Measurements from ENCODE around the gene AGBL2. TPM values are rescaled to one million over a fixed set of nuclear protein-coding genes. Genes with fewer than 3 reads are reported as not detected.

The AGBL2 gene
- total RNA-seq, 4 donors from 2014 or later: 0.29 to 0.89 TPM; not detected in 2

DNA sequence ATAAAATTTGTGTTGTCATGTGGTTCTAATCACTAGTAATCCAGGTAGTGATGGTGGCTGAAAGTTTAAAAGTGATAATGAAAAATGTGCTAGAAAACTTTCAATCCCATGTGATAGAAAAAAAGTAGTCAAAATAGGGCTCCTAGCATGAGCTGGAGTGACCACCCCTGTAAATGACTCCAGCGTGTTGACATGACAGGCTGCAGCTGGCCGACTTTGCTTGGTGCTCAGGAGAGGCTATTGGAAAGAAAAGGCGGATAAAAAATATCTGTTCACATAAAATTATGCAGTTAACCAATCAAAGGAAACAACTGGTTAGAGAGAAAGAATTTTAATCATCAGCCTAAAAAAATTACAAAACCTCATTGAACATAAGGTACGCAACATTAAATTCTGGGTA lies 55.9 kb downstream of the AGBL2 start:
- no peak overlapping the region for H3K27ac ChIP-seq
- 87% methylated on average over 4 of the region's 4 CpGs for WGBS
- H3K4me3 ChIP-seq: no peak overlapping the region
- no peaks in the 10 kb centered on the region for H3K9me3 ChIP-seq
- no peaks in the 10 kb centered on the region for H3K4me1 ChIP-seq
- DNase-seq (ENCODE audit: low spot score in 2 of 2): no peak
- no peaks in the 10 kb centered on the region for H3K36me3 ChIP-seq
- TF ChIP-seq POLR2A (IDR thresholded peaks at IDR 0.05): no peak
- TF ChIP-seq POLR2AphosphoS5 (IDR thresholded peaks at IDR 0.05): no peak
- no peak for TF ChIP-seq EP300 (IDR thresholded peaks at IDR 0.05)
- TF ChIP-seq, protein P1, sequence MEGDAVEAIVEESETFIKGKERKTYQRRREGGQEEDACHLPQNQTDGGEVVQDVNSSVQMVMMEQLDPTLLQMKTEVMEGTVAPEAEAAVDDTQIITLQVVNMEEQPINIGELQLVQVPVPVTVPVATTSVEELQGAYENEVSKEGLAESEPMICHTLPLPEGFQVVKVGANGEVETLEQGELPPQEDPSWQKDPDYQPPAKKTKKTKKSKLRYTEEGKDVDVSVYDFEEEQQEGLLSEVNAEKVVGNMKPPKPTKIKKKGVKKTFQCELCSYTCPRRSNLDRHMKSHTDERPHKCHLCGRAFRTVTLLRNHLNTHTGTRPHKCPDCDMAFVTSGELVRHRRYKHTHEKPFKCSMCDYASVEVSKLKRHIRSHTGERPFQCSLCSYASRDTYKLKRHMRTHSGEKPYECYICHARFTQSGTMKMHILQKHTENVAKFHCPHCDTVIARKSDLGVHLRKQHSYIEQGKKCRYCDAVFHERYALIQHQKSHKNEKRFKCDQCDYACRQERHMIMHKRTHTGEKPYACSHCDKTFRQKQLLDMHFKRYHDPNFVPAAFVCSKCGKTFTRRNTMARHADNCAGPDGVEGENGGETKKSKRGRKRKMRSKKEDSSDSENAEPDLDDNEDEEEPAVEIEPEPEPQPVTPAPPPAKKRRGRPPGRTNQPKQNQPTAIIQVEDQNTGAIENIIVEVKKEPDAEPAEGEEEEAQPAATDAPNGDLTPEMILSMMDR (IDR thresholded peaks at IDR 0.05): no peak
- no peaks in the 10 kb centered on the region for H3K27me3 ChIP-seq

GRCh38 chr11:47656260-47656885 lies 58.8 kb downstream of the AGBL2 start:
- Histone ChIP-seq H3K27me3 (no peaks in the 10 kb centered on the region), H3K4me1 (no peaks in the 10 kb centered on the region), H3K4me3 (no peak overlapping the region), H3K9me3 (no peaks in the 10 kb centered on the region), H3K27ac (no peak overlapping the region), H3K36me3 (no peaks in the 10 kb centered on the region)
- no peak for DNase-seq (ENCODE audit: low spot score in 2 of 2)
- WGBS: 74% methylated on average over 6 of the region's 6 CpGs
- TF ChIP-seq POLR2AphosphoS5 (IDR thresholded peaks at IDR 0.05) (no peak), POLR2A (IDR thresholded peaks at IDR 0.05) (no peak)

- 87% methylated on average over 5 of the region's 5 CpGs for WGBS
- Histone ChIP-seq H3K9me3 (no peaks in the 10 kb centered on the region), H3K4me1 (no peaks in the 10 kb centered on the region), H3K4me3 (no peak overlapping the region), H3K27ac (no peak overlapping the region), H3K27me3 (no peaks in the 10 kb centered on the region), H3K36me3 (no peaks in the 10 kb centered on the region)
- DNase-seq (ENCODE audit: low spot score in 2 of 2): no peak
- TF ChIP-seq, protein P1 (IDR thresholded peaks at IDR 0.05): no peak
- TF ChIP-seq EP300 (IDR thresholded peaks at IDR 0.05): no peak
- no peak for TF ChIP-seq POLR2AphosphoS5 (IDR thresholded peaks at IDR 0.05)
- no peak for TF ChIP-seq POLR2A (IDR thresholded peaks at IDR 0.05)
Measured at GRCh38 chr11:47651818-47652469, 63.2 kb downstream of the AGBL2 start.

DNA sequence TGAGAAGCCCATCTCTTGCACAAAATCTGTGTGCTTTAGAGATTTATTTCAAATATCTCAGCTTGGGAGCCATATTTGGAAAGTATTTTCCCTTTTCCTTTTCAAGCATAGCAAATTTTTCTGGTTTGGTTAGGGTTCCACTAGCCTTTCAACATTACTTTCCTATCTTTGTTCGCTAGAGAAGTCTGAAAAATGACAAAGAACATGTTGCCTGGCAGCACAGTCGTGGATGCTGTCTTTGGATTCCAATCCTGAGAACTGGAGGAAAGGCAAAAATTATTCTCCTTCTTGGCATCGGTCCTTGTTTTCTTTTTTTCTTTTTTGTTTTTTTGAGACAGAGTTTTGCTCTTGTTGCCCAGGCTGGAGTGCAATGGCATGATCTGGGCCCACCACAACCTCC lies 65.9 kb downstream of the AGBL2 start:
- Histone ChIP-seq H3K9me3 (no peaks in the 10 kb centered on the region), H3K27me3 (no peaks in the 10 kb centered on the region), H3K4me3 (no peak overlapping the region), H3K36me3 (no peaks in the 10 kb centered on the region), H3K27ac (no peak overlapping the region), H3K4me1 (no peaks in the 10 kb centered on the region)
- no peak for TF ChIP-seq POLR2A (IDR thresholded peaks at IDR 0.05)
- TF ChIP-seq EP300 (IDR thresholded peaks at IDR 0.05): no peak
- TF ChIP-seq, protein P1 (IDR thresholded peaks at IDR 0.05): no peak
- no peak for DNase-seq (ENCODE audit: low spot score in 2 of 2)
- 70% methylated on average over 3 of the region's 3 CpGs for WGBS

DNA sequence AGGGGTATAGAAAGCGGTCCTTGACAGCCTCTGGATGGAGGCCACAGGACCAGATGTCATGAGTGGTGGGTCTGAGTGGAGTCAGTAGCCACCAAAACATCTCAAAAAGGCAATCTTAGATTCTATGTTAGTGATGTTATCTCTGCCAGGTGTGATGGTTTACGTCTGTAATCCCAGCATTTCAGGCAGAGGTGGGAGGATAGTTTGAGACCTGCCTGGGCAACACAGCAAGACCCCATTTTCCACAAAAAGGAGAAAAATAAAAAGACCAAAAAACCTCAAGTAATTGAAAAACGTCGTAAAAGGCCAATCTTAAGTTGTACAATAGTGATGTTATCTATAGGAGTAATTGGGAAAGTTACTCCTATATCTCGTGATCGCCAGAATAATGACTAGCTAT lies 69.2 kb downstream of the AGBL2 start:
- 80% methylated on average over 6 of the region's 6 CpGs for WGBS
- no peak overlapping the region for H3K27ac ChIP-seq

More for the DNA sequence above, 69.2 kb downstream of the AGBL2 start:
- no peaks in the 10 kb centered on the region for H3K36me3 ChIP-seq
- H3K4me1 ChIP-seq: peaks cover 9% of the 10 kb centered on the region
- H3K4me3 ChIP-seq: no peak overlapping the region
- no peak for DNase-seq (ENCODE audit: low spot score in 2 of 2)
- no peaks in the 10 kb centered on the region for H3K9me3 ChIP-seq
- TF ChIP-seq POLR2A (IDR thresholded peaks at IDR 0.05) (no peak), EP300 (IDR thresholded peaks at IDR 0.05) (no peak), POLR2AphosphoS5 (IDR thresholded peaks at IDR 0.05) (no peak)
- TF ChIP-seq, protein P1 (IDR thresholded peaks at IDR 0.05): no peak
- H3K27me3 ChIP-seq: no peaks in the 10 kb centered on the region

All from suprapubic skin (tissue), 4 donors.